Astrocyte (in vitro differentiated cells and primary cell): ENCODE results near the gene ANKS6.

Experiments
- CTCF ChIP-seq: IDR thresholded peaks from 2 replicates; pipeline ENCODE4 v1.5.1; 2011; ENCODE audit warnings: low read depth, mild to moderate bottlenecking, inconsistent platforms, low read length, moderate library complexity; ENCODE audit not compliant: insufficient read depth
- EZH2 ChIP-seq: IDR thresholded peaks from 2 replicates; pipeline ENCODE4 v1.6.1; 2012; ENCODE audit warnings: mild to moderate bottlenecking, low read length, inconsistent platforms; ENCODE audit not compliant: insufficient read depth

GRCh38 chr9:98687911-98688310, 108.4 kb downstream of the ANKS6 start:
- TF ChIP-seq CTCF (no peak), EZH2 (no peak)
